GM12864 (cell line): ENCODE results near the gene PARL.
"Not testable (repeated sequence)": the region's sequence is repeated elsewhere in the genome, so short reads cannot be mapped to it uniquely, and the experiment has no call there.

Experiments
- DNase-seq: peaks from one replicate; pipeline ENCODE4 v3.0.0-alpha.2; 2011; ENCODE audit warnings: low read depth
- H3K4me3 ChIP-seq: 2 replicates; pipeline ENCODE4 v1.5.1; 2011; ENCODE audit warnings: mild to moderate bottlenecking, low read depth, low read length, control low read depth
- TF ChIP-seq, protein P1 (sequence below): IDR thresholded peaks from 2 replicates; pipeline ENCODE4 v1.5.1; 2011; ENCODE audit warnings: low read depth, mild to moderate bottlenecking, moderate library complexity, low read length, control low read depth, inconsistent platforms; ENCODE audit errors: missing control alignments

The PARL gene

DNA sequence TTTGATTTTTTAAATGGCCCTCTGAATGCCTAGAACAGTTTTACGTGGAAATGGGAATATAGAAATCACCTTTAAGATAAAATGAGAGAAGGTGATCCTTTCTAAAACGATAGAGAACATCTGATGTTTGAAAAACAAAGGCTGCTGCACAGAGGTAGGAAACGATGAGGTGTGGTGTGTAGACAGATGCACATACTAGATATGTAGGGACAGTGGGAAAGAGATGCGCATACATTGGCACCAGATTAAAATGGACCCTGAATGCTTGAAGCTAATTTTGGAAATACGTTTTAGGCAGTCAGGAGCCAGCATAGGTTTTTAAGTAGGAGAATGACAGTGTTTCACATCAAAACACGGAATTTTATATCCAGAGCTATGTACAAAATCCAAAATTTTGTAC is 88.3 kb downstream of the PARL start:
- TF ChIP-seq, protein P1, sequence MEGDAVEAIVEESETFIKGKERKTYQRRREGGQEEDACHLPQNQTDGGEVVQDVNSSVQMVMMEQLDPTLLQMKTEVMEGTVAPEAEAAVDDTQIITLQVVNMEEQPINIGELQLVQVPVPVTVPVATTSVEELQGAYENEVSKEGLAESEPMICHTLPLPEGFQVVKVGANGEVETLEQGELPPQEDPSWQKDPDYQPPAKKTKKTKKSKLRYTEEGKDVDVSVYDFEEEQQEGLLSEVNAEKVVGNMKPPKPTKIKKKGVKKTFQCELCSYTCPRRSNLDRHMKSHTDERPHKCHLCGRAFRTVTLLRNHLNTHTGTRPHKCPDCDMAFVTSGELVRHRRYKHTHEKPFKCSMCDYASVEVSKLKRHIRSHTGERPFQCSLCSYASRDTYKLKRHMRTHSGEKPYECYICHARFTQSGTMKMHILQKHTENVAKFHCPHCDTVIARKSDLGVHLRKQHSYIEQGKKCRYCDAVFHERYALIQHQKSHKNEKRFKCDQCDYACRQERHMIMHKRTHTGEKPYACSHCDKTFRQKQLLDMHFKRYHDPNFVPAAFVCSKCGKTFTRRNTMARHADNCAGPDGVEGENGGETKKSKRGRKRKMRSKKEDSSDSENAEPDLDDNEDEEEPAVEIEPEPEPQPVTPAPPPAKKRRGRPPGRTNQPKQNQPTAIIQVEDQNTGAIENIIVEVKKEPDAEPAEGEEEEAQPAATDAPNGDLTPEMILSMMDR, result no peak

DNA sequence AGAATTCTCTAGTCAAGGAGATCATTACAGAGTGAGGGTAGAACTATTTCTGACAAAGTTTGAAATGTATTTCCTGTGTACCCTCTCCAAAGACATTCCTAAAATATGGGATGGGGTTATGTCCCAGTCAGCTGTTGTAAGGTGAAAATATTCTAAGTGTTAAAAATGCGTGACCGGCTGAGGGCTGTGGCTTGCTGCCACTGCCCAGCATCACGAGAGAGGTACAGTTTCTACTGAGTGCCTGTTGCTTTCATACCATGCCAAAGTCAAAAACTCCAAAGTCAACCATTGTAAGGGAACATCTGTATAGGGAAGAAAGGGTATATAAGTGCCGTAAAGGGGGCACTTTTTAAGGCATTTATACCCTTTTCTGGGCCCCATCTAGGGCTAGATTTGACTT is 90.2 kb downstream of the PARL start:
- TF ChIP-seq, protein P1, result no peak

More for the DNA sequence above, 88.3 kb downstream of the PARL start:
- H3K4me3 ChIP-seq, result no peak overlapping the region
- DNase-seq, result no peak

DNA sequence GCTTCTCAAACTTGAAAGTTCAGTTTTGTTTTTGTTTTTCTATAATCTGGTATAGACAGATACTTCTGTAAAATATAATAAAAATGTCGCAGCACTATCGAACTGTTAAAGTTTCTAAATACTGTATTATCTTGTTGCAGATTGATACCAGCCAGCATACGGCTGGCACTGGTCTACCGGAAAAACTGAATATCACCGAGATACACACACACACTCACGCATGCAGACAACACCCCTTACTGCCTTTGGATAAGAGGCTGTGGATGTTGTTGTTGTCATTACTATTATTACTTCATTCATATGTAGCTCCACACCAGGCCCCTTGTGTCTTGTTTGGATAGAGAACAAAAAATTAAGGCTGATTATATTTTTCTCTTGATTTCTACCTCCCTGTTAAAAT is 91.7 kb downstream of the PARL start:
- DNase-seq, result no peak
- H3K4me3 ChIP-seq, result no peak overlapping the region
- TF ChIP-seq, protein P1, result no peak

More for the DNA sequence above, 90.2 kb downstream of the PARL start:
- no peak overlapping the region for H3K4me3 ChIP-seq
- DNase-seq, result no peak

DNA sequence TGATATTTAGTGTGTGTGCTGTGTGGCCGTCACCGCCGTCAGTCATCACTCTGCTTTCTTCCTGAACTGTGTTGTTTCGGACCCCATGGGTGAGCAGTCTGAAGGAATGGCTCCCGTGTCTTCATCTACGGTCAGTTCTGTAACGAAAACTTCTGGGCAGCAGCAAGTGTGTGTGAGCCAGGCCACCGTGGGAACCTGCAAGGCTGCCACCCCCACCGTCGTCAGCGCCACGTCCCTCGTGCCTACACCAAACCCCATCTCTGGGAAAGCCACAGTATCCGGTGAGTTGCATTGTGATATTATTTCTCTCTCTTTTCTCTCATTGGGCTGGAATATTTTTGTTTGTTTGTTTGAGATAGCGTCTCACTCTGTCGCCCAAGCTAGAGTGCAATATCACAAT is 94.0 kb downstream of the PARL start:
- no peak overlapping the region for H3K4me3 ChIP-seq
- TF ChIP-seq, protein P1, result no peak
- no peak for DNase-seq

DNA sequence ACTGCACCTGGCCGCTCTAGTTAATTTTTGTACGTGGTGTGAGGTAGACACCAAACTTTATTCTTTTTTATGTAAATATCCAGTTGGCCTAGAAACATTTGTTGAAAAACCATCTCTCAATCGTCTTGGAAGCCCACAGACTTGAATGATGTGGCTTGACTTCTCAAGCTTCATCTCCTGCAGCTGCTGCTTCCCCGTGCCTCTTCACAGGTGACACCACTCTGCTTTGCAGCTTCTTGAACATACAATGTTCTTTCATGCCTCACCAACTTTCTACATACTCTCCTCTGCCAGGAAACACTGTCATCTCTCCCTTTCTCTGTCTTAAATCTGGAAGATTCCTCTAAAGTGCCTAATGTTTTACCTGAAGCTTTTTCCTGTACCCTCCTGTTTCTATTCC is 94.9 kb downstream of the PARL start:
- DNase-seq, result no peak
- no peak overlapping the region for H3K4me3 ChIP-seq
- TF ChIP-seq, protein P1, result no peak

GRCh38 chr3:183784503-183784902 is 100.2 kb downstream of the PARL start:
- DNase-seq, H3K4me3 ChIP-seq: not testable (repeated sequence)

DNA sequence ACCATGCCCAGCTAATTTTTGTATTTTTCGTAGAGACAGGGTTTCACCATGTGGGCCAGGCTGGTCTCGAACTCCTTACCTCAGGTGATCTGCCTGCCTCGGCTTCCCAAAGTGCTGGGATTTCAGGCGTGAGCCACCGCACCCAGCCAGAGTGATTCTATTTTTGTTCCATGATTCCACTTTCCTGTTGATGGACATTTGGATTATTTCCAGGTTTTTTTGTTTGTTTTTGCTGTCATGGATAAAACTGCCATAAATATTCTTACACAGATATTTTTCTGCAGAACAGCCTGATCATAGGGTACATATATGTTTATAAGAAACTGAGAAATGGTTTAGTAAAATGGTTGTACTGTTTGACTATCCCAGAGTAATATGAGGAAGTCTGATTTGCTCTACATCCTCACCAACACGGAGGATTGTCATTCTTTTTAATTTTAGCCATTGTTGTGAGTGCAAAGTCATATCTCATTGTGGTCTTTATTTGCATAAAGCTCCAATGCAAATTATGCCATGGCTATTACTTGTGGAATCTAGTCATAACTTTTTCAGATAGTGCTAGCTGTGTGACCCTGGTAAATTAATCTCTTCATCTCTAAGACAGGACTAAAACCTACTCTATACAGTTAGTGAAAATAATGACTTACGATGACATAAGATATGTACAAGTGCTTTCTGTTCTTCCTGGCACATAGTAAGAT is 102.0 kb downstream of the PARL start:
- H3K4me3 ChIP-seq, result no peak overlapping the region
- TF ChIP-seq, protein P1, result no peak
- no peak for DNase-seq
